Measurements from ENCODE around the gene SAG.
"Not testable (repeated sequence)": the region's sequence is repeated elsewhere in the genome, so short reads cannot be mapped to it uniquely, and the experiment has no call there.

The SAG gene

GRCh38 chr2:233372855-233373254, 65.2 kb downstream of the SAG start:
- H3K27ac ChIP-seq = no peak overlapping the region
- DNase-seq (ENCODE audit: low read depth, low spot score) = no peak

DNA sequence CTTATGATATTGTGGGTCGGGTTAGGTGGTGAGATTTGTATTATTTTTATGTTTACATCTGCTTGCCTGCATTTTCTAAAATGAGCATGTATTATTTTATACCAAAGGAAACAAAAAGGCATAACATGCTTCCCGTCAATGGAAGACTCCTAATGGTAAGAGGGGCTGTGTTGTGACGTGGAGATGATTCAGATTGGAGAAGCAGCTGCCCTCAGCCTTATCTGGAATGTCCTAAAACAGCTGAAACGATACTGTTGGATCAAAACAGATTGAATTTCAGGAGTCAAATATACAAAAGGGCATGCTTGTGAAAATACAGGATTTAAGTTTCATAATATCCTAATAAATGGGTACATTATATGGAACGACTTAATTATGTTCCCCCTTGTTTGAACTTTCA, 65.7 kb downstream of the SAG start:
- DNase-seq (ENCODE audit: low read depth, low spot score) = no peak
- no peak overlapping the region for H3K27ac ChIP-seq

- DNase-seq (ENCODE audit: low read depth, low spot score); H3K27ac ChIP-seq: not testable (repeated sequence)
These were observed 67.2 kb downstream of the SAG start for GRCh38 chr2:233374776-233375175.

DNA sequence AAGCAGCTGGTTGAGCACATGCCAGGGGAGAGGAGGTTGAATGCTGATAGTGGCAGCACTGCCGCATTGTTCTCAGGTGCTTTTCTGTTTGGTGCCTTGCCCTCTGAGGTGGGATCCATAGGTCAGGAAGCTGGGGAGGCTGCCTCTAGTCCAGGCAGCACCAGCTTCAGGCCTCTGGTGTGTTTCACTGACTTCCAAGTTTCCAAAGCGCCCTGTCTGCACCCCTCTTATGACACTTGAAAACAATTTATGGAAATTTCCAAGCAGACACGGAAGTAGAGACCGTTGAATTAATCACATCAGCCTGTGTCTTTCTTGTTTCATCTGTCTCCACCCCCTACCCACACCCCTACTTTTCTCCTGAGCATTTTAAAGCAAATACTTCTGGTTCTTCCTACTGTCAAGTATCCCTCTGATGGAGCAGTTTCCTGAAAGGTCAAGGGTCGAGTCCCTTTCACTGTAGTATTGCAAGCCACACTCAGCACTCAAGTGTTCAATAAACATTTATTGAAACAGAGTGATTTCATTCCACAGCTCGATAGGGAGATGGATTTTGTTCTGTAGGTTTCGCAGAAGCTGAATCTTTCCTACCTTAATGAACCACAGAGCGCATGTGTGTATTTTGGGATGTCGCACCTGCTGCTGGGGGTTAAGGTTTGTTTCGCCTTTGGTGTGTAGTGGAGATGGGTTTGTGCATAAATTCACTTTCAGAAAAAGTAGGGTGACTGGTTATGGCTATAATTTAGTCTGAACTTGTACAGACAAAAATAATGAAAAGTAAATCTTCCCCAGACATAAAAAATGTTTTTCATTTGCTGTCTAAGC, 68.1 kb downstream of the SAG start:
- H3K27ac ChIP-seq = no peak overlapping the region
- no peak for DNase-seq (ENCODE audit: low read depth, low spot score)

DNA sequence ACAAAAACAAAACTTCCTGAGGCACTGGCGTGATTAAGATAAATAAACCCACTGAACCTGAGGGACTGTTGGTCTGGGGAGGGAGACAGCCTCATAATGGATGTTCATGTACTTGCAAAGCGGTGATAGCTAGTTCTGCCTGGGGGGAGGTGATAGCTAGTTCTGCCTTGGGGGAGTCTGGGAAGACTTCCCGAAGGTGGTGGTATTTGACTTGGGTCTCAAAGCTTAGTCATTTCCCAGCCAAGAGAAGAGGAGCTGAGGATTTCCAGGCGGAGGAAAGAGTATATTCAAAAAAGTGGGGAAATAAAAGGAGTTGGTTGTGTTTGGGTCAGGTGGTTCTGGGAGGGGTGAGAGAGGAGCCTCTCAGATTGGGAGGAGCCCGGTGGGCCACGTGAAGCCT, 71.4 kb downstream of the SAG start:
- no peak for DNase-seq (ENCODE audit: low read depth, low spot score)
- H3K27ac ChIP-seq = no peak overlapping the region

DNA sequence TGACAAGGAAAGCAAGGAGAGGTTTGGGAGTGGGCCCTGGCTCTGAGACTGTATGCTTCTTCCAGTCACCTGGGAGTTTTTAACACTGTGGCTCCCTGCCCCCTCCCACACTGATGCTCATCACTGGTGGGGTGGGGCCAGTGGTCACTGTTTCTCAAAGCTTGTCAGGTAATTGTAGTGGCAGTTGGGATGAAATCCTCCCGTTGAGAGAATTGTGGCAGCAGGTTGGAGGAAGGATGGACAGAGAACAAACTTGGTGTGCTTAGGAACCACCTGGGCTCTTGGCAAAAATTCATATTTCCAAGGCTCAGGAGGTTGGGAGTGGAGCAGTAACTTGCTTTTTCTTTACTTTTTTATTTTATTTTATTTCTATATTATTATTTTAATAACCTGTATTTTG, 71.8 kb downstream of the SAG start:
- H3K27ac ChIP-seq = no peak overlapping the region
- DNase-seq (ENCODE audit: low read depth, low spot score) = no peak

DNA sequence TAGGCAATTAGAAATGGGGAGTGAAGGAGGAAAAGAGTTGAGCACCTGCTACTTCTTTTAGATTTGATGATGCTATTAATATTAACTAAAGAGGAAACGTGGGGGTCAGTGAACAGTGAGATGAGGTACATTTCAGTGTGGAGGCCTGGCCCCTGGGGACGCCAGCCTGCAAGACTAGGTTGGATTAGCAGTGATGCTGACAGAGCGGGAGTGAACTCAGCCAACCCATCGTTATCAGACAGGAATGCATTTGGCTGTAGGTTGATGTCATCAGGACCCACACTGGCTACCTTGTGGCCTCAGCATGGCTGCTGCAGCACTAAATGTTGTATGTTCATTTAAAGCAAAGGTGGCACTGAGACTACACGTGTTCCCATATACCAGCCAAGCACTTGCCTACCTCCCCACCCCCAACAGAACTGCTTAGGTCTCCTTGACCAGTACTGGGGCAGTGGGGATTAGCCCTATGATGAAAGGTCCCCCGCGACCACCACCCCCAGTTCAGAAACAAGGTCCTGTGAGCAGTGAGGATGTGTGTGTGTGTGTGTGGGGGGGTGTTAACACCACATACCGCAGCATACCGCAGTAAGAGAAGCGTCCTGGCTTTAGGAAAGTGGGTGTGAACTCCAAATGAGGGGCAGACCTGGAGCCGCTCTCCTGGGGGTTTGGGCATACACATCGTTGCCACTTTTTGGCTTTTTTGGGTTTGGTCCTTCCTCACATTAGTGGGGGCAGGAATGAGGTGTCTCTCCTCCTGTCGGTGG, 72.7 kb downstream of the SAG start:
- no peak overlapping the region for H3K27ac ChIP-seq

GRCh38 chr2:233380995-233381637, 73.5 kb downstream of the SAG start:
- DNase-seq (ENCODE audit: low read depth, low spot score) = no peak
- H3K27ac ChIP-seq = no peak overlapping the region

More for the DNA sequence above, 72.7 kb downstream of the SAG start:
- no peak for DNase-seq (ENCODE audit: low read depth, low spot score)

DNA sequence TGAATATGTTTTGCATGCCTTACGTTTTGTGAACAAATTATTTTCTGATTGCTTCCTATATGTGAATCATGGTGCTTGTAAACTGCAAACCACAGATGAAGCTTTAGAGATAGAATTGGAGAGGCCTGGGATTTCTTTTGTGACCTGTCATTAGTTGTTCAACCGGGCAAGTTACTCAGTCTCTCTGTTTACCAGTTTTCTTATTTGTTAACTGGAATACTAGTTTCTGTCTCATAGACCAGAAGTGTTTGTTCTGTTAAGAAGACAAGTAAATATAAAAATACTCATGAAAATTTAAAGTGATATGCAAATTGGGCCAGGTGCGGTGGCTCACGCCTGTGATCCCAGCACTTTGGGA, 74.0 kb downstream of the SAG start:
- no peak overlapping the region for H3K27ac ChIP-seq

GRCh38 chr2:233384015-233384414, 76.4 kb downstream of the SAG start:
- no peak for DNase-seq (ENCODE audit: low read depth, low spot score)

More for the DNA sequence above, 74.0 kb downstream of the SAG start:
- DNase-seq (ENCODE audit: low read depth, low spot score) = peak; percentile 43

GRCh38 chr2:233384811-233385488, 77.3 kb downstream of the SAG start:
- DNase-seq (ENCODE audit: low read depth, low spot score) = peak; percentile 55
- no peak overlapping the region for H3K27ac ChIP-seq

More at GRCh38 chr2:233384015-233384414, 76.4 kb downstream of the SAG start:
- H3K27ac ChIP-seq = no peak overlapping the region

DNA sequence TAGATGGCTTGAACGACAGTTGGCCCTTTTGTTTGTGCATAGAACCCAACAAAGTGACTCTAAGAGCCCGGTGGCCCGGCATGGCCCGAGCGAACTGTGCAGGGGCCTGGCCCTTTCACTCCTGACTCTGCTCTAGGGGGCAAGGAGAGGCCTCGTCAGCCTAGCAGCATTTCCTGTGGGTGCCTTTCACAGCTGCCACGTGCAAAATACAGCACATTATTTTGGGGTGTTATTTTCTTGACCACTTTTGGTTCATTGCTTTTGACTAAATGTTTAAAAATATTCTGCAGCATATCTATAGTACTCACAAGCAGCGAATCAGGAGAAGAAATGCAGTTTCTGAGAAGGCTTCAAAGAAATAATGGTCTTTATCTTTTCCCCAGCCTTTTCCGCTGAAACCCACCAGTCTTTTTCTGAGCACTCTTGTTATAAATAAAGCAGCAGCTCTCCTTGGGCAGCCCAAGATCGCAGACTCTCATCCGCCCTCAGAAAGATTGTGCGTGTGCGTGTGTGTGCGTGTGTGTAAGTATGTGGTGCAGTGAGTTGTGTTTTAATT, 78.0 kb downstream of the SAG start:
- no peak overlapping the region for H3K27ac ChIP-seq
- DNase-seq (ENCODE audit: low read depth, low spot score) = no peak

DNA sequence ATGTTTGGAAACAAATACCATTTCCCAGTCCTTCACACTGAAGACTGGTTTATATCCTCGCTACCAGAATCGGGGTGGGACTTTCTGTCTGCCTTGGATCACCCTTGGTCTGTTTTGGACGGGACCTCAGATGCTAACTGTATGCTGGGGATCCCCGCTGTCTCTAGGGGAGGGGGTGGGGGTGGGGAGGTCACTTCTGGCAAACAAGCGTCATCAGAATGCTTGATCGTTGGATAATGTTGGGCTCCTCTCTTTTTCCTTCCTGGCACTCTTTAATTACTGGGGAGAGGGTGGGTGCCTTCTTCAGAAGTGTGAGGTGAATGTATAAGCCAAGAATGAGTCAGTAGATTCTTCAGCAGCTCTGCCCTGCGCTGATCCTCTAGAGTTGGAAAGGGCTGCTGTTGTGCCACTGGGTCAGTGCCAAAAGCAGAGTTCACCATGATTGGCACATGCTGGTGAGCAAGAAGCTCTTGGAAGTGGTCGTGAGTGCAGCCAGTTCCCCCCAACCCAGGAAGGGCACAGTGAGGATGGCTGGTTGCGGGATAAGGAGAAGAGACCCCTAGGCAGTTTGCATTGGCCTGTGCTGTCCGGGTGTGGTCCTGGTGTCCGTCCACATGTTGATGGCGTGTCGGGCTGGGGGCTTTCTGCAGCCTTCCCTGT, 78.9 kb downstream of the SAG start:
- peak; percentile 6 for DNase-seq (ENCODE audit: low read depth, low spot score)
- H3K27ac ChIP-seq = no peak overlapping the region

DNA sequence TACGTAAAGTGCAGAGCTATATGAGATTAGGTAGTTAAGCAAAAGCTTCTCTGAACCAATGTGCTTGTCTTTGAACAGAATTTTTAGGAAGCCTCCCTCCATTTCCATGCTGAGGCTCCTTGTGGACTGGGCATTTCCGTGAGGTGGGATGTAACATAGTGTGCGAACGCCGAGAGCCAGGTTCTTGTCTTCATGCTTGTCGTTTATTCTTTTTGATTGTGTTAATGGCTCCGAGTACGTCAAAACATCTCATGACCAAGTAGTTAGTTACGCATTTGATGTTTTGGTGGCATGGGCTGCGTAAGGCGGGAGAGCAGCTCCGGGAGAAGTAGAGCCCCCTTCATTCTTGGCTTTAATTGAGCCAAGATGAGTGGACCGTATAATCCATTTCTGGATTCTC, 79.6 kb downstream of the SAG start:
- DNase-seq (ENCODE audit: low read depth, low spot score) = no peak
- H3K27ac ChIP-seq = no peak overlapping the region

DNA sequence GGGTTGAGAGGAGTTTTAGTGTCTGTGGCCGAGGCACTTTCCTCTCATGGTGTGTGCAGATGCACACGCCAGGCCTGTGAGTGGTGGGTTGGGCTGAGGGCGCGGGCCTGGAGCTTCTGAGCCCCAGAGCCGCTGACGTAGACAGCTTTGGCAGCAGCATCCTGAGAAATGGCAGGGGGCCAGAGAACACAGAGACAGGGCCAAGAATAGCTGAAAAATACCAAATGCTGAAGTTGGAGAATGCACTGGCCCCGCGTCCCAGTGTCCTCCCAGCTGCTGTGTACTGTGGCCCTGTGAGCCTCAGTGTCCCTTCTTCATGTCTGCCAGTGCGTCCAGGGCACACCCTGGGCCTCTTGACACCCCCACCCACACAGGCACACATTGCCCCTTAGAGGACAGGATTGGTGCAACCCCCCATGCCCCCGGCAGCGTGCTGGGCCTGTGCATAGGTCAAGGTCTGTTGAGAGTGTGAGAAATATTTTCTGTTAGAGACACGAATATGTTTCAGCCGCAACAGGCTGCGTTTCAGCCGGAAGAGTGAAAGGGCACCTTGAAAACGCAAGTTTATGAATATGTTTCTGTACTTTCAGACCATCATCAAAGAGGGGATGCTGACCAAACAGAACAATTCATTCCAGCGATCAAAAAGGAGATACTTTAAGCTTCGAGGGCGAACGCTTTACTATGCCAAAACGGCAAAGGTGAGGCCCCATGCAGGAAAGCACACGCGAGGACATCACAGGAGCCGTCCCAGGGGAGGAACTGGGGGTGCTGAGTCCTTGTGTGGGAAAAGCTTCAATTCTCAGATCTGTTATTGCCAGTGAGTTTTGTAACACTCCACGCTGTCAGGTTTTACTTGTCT, 80.3 kb downstream of the SAG start:
- H3K27ac ChIP-seq = no peak overlapping the region
- no peak for DNase-seq (ENCODE audit: low read depth, low spot score)

GRCh38 chr2:233389601-233390125, 82.0 kb downstream of the SAG start:
- H3K27ac ChIP-seq = no peak overlapping the region

DNA sequence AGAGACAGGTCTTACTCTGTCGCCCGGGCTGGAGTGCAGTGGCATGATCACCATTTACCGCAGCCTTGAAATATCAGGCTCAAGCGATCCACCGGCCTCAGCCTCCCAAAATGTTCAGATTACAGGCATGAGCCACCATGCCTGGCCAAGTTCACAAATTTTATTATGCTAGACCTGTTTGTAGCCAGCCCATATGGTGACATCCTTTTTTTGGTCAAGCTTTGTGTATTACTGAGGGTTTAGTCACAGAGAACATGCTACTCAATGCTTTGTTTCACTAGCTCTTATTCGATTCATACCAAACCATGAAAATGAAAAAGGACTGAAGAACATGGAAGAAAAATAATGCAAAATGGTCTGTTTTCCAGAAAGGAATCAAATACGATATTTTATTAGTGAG, 88.1 kb downstream of the SAG start:
- DNase-seq (ENCODE audit: low read depth, low spot score) = no peak
- no peak overlapping the region for H3K27ac ChIP-seq

More at GRCh38 chr2:233389601-233390125, 82.0 kb downstream of the SAG start:
- DNase-seq (ENCODE audit: low read depth, low spot score) = no peak

All from epithelial cell of prostate (primary cell).